Dendritic cell treated with granulocyte-macrophage colony-stimulating factor and Interleukin-4, amounts not matched to agents 40 ng/mL and 50 ng/mL, for 4 days (primary cell): ENCODE results near the gene WWOX.

Experiments used
- H3K27ac Mint-ChIP-seq: one replicate; pipeline ENCODE4 v1.8.0; 2022; ENCODE audit warnings: mild to moderate bottlenecking, mixed read lengths
- H3K27me3 Mint-ChIP-seq: one replicate; pipeline ENCODE4 v1.8.0; 2022; ENCODE audit warnings: mild to moderate bottlenecking, mixed read lengths
- H3K36me3 Mint-ChIP-seq: one replicate; pipeline ENCODE4 v1.8.0; 2022; ENCODE audit warnings: low read depth, mixed read lengths
- H3K4me1 Mint-ChIP-seq: one replicate; pipeline ENCODE4 v1.8.0; 2022; ENCODE audit warnings: low read depth, mixed read lengths
- H3K4me3 Mint-ChIP-seq: one replicate; pipeline ENCODE4 v1.8.0; 2022; ENCODE audit warnings: mild to moderate bottlenecking, moderate library complexity, mixed read lengths
- H3K9me3 Mint-ChIP-seq: one replicate; pipeline ENCODE4 v1.8.0; 2022; ENCODE audit warnings: mixed read lengths
- intact Hi-C: fragments of 100-400 bp; cut with micrococcal nuclease; formaldehyde crosslinking; loops from one replicate; pipeline ENCODE4 v1.15.0; 2022

WWOX gene

GRCh38 chr16:78249832-78250231 lies 150.4 kb downstream of the WWOX start:
- H3K9me3 Mint-ChIP-seq: no peaks in the 10 kb centered on the region
- H3K4me1 Mint-ChIP-seq: no peaks in the 10 kb centered on the region
- no peak overlapping the region for H3K27ac Mint-ChIP-seq
- no peak overlapping the region for H3K4me3 Mint-ChIP-seq
- no peaks in the 10 kb centered on the region for H3K36me3 Mint-ChIP-seq
- H3K27me3 Mint-ChIP-seq: no peaks in the 10 kb centered on the region
- intact Hi-C loops: no loop called here

DNA sequence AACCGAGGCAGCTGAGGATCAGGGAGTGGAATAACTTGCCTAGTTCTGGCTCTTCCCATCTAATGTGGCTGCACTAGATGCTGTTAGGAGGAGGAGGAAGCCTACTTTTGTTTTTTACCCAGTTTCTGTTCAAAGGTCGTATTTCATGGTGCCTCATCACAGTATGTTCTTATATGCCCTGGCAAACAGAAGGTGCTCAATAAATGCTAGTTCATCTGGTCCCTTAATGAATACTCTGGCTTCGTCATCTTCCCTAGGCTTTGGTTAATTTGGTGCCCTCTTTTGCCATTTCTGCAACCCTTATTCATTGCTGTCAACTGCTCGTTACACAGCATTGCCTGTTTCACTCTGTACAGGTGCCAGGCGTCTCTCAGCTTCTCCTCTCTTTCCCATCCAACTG lies 151.7 kb downstream of the WWOX start:
- no peaks in the 10 kb centered on the region for H3K36me3 Mint-ChIP-seq
- H3K4me1 Mint-ChIP-seq: no peaks in the 10 kb centered on the region
- H3K4me3 Mint-ChIP-seq: no peak overlapping the region
- no peaks in the 10 kb centered on the region for H3K9me3 Mint-ChIP-seq
- H3K27ac Mint-ChIP-seq: no peak overlapping the region
- intact Hi-C loops: no loop called here
- no peaks in the 10 kb centered on the region for H3K27me3 Mint-ChIP-seq

DNA sequence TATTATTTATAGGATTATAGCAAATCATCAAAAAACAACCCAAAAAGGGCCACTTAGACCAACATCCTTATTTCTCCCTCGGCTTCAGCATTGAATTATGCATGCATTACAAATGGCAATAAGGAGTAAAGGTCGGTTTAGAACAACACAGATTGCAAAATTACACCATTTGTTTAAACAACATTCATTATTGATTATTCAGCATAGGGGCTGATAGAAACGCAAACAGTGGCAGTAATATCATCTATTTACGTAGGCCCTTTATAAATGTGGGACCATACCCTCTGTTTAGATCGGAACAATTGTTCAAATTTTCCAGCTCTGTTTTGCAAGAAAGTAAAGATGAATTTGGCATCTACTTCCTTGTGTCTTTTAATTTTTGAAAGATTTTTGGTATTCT lies 153.3 kb downstream of the WWOX start:
- Mint-ChIP-seq H3K27ac (no peak overlapping the region), H3K9me3 (no peaks in the 10 kb centered on the region), H3K4me1 (no peaks in the 10 kb centered on the region), H3K36me3 (no peaks in the 10 kb centered on the region), H3K27me3 (no peaks in the 10 kb centered on the region), H3K4me3 (no peak overlapping the region)
- intact Hi-C loops: no loop called here

DNA sequence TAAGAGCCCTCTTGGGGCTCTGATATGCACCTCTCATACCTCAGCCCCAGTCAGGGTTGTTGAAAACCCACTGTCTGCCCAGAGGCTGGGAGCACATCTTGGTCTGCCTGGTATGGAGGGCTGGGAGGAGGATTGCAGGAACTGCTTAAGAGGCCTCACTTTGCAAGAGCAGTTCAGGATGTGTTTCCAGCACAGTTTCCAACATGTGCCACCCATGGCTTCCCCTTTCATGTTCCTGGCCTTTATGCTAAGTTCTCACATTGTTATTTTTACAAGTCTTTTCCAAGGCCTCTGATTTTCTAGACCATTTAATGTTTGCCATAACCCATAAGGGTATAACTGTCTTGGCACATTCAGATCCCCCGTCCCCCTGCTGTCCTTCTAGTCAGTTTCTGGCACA lies 155.4 kb downstream of the WWOX start:
- Mint-ChIP-seq H3K4me3 (no peak overlapping the region), H3K27me3 (no peaks in the 10 kb centered on the region), H3K36me3 (no peaks in the 10 kb centered on the region), H3K9me3 (no peaks in the 10 kb centered on the region), H3K4me1 (no peaks in the 10 kb centered on the region), H3K27ac (no peak overlapping the region)
- intact Hi-C loops: no loop called here

- Mint-ChIP-seq H3K27ac (no peak overlapping the region), H3K9me3 (no peaks in the 10 kb centered on the region), H3K4me3 (no peak overlapping the region), H3K36me3 (no peaks in the 10 kb centered on the region), H3K27me3 (no peaks in the 10 kb centered on the region), H3K4me1 (no peaks in the 10 kb centered on the region)
- intact Hi-C loops: no loop called here
Measured at GRCh38 chr16:78256686-78257375, 157.4 kb downstream of the WWOX start.

GRCh38 chr16:78257376-78257728 lies 157.9 kb downstream of the WWOX start:
- intact Hi-C loops: no loop called here

GRCh38 chr16:78258375-78259065 lies 159.1 kb downstream of the WWOX start:
- no peak overlapping the region for H3K4me3 Mint-ChIP-seq
- H3K36me3 Mint-ChIP-seq: no peaks in the 10 kb centered on the region
- intact Hi-C loops: no loop called here
- no peaks in the 10 kb centered on the region for H3K27me3 Mint-ChIP-seq
- H3K27ac Mint-ChIP-seq: no peak overlapping the region
- H3K4me1 Mint-ChIP-seq: no peaks in the 10 kb centered on the region
- H3K9me3 Mint-ChIP-seq: no peaks in the 10 kb centered on the region

More at GRCh38 chr16:78257376-78257728, 157.9 kb downstream of the WWOX start:
- no peak overlapping the region for H3K27ac Mint-ChIP-seq
- H3K36me3 Mint-ChIP-seq: no peaks in the 10 kb centered on the region
- H3K27me3 Mint-ChIP-seq: no peaks in the 10 kb centered on the region
- H3K9me3 Mint-ChIP-seq: no peaks in the 10 kb centered on the region
- no peaks in the 10 kb centered on the region for H3K4me1 Mint-ChIP-seq
- no peak overlapping the region for H3K4me3 Mint-ChIP-seq

DNA sequence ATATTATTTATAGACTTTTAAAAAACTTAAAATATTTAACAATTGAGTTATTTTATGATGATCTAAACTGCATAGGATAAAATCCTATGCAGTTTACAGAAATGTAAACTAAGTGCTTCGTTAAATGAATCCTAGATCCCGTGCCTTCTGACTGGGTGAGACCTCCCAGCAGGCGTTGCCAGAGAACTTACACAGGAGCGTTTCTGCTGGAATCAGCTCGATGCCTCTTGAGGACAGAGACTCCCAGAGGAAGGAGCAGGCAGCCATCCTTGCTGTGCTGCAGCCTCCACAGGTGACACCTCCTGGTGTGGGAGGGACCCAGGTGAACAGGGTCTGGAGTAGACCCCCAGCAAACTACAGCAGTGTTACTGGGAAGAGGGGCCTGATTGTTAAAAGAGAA lies 160.4 kb downstream of the WWOX start:
- Mint-ChIP-seq H3K4me1 (no peaks in the 10 kb centered on the region), H3K9me3 (no peaks in the 10 kb centered on the region), H3K27ac (no peak overlapping the region), H3K27me3 (no peaks in the 10 kb centered on the region), H3K36me3 (no peaks in the 10 kb centered on the region), H3K4me3 (no peak overlapping the region)
- intact Hi-C loops: no loop called here

DNA sequence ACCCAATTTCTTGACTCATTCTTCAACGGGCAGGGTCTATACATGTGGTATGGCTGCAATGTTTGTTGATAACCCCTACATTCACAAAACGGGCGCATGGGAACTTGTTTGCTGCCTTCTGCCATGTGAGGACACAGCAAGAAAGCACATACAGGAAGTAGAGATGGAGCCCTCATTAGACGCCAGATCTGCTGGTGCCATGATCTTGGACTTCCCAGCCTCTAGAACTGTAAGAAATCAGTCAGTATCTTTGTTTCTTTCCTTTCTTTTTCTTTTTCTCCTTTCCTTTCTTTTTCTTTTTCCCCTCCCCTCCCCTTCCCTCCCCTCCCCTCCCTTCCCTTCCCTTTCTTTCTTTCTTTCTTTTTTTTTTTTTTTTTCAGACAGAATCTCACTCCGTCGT lies 165.2 kb downstream of the WWOX start:
- intact Hi-C loops: no loop called here
- H3K4me1 Mint-ChIP-seq: no peaks in the 10 kb centered on the region

DNA sequence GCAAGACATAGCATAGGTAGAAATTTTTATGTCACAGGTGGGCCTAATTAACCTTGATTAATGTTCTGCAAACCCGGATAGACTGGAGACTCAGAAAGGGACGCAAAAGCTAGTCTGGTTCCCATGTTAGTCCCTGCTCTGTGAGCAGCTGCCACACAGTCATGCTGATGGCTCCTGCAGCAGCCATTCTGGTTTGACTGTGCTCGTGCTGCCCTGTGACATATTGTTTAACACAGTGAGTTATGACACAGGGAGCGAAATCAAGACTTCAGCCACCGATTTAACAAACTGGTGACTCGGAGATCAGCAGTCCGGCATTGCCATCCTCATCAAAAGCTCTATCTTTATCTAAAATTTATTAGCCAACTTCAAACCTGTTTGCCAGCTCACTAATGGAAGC lies 169.8 kb downstream of the WWOX start:
- H3K9me3 Mint-ChIP-seq: no peaks in the 10 kb centered on the region
- intact Hi-C loops: no loop called here
- no peaks in the 10 kb centered on the region for H3K27me3 Mint-ChIP-seq
- no peak overlapping the region for H3K4me3 Mint-ChIP-seq
- H3K27ac Mint-ChIP-seq: no peak overlapping the region
- no peaks in the 10 kb centered on the region for H3K36me3 Mint-ChIP-seq
- H3K4me1 Mint-ChIP-seq: no peaks in the 10 kb centered on the region

More for the DNA sequence above, 165.2 kb downstream of the WWOX start:
- Mint-ChIP-seq H3K9me3 (no peaks in the 10 kb centered on the region), H3K36me3 (no peaks in the 10 kb centered on the region), H3K4me3 (no peak overlapping the region), H3K27ac (no peak overlapping the region), H3K27me3 (no peaks in the 10 kb centered on the region)

DNA sequence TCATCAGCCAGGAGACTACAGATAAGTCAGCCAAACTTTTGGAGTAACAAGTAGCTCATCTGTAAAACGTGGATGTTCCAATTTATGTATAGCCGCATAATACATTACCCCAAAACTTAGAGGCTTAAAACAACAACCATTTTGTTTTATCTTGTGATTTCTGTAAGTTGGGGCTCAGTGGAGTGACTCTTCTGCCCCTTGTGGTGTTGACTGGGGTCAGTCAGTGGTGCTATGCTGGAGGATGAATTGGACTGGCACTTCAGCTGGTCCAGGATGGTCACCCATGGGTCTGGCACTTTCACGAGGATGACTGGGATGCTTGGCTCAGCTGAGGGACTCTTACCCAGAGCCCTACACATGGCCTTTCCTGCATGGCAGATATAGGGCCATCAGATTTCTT lies 172.5 kb downstream of the WWOX start:
- Mint-ChIP-seq H3K27ac (no peak overlapping the region), H3K4me1 (no peaks in the 10 kb centered on the region), H3K4me3 (no peak overlapping the region), H3K9me3 (no peaks in the 10 kb centered on the region), H3K36me3 (no peaks in the 10 kb centered on the region), H3K27me3 (no peaks in the 10 kb centered on the region)
- intact Hi-C loops: no loop called here

- intact Hi-C loops: no loop called here
- Mint-ChIP-seq H3K9me3 (no peaks in the 10 kb centered on the region), H3K4me3 (no peak overlapping the region), H3K27me3 (no peaks in the 10 kb centered on the region), H3K27ac (no peak overlapping the region), H3K36me3 (no peaks in the 10 kb centered on the region), H3K4me1 (no peaks in the 10 kb centered on the region)
Measured at GRCh38 chr16:78274771-78275170, 175.3 kb downstream of the WWOX start.

- no peaks in the 10 kb centered on the region for H3K27me3 Mint-ChIP-seq
- intact Hi-C loops: no loop called here
- no peaks in the 10 kb centered on the region for H3K36me3 Mint-ChIP-seq
- no peaks in the 10 kb centered on the region for H3K4me1 Mint-ChIP-seq
- H3K9me3 Mint-ChIP-seq: peaks cover 5% of the 10 kb centered on the region
- no peak overlapping the region for H3K4me3 Mint-ChIP-seq
- H3K27ac Mint-ChIP-seq: no peak overlapping the region
Measured at GRCh38 chr16:78275420-78275819, 176.0 kb downstream of the WWOX start.

GRCh38 chr16:78277321-78278055 lies 178.0 kb downstream of the WWOX start:
- H3K4me1 Mint-ChIP-seq: no peaks in the 10 kb centered on the region
- no peaks in the 10 kb centered on the region for H3K36me3 Mint-ChIP-seq
- H3K27me3 Mint-ChIP-seq: no peaks in the 10 kb centered on the region
- peaks cover 8% of the 10 kb centered on the region for H3K9me3 Mint-ChIP-seq
- no peak overlapping the region for H3K27ac Mint-ChIP-seq
- intact Hi-C loops: no loop called here
- H3K4me3 Mint-ChIP-seq: no peak overlapping the region
